PC-3 (cell line): Measurements from ENCODE around the gene HTR2C. TPM values are rescaled to one million over a fixed set of nuclear protein-coding genes. Genes with fewer than 3 reads are reported as not detected.
"Not testable (repeated sequence)": the region's sequence is repeated elsewhere in the genome, so short reads cannot be mapped to it uniquely, and the experiment has no call there.

Experiments
- ATAC-seq: fragments of 200-7000 bp; cut with Tn5 transposase; 2 replicates; pipeline ENCODE4 v1.9.1; 2020; ENCODE audit warnings: mild to moderate bottlenecking, moderate library complexity
- BruUV-seq: library from RNA; stranded (reverse); fragments of 400-500 nt; replicated peaks from 2 replicates; lab custom pipeline; 2021; lab: Mats Ljungman, UMichigan
- CTCF ChIA-PET: fragments of 300-600 bp; sonication (Branson Sonifier 250); formaldehyde crosslinking; loops from one replicate; lab custom pipeline; 2022; ENCODE audit warnings: antibody characterized with exemption; lab: Charles Lee
- POLR2A ChIA-PET: fragments of 300-600 bp; sonication (Branson Sonifier 250); formaldehyde crosslinking; loops from one replicate; lab custom pipeline; 2022; ENCODE audit warnings: antibody characterized with exemption; ENCODE audit not compliant: unreplicated experiment; lab: Charles Lee
- DNase-seq: peaks from one replicate; pipeline ENCODE4 v3.0.0-alpha.2; 2015
- H2AFZ ChIP-seq: fragments of 300-600 bp; sonication (generic); 2 replicates; pipeline ENCODE4 v1.6.0; 2016; ENCODE audit warnings: antibody characterized with exemption, low read length
- H3F3A ChIP-seq: fragments of 300-600 bp; sonication (generic); one replicate; pipeline ENCODE4 v1.6.0; 2017; ENCODE audit warnings: antibody characterized with exemption, low read length, control low read depth, mild to moderate bottlenecking; ENCODE audit not compliant: unreplicated experiment
- H3K27ac ChIP-seq: fragments of 300-600 bp; sonication (generic); 2 replicates; pipeline ENCODE4 v1.5.1; 2016; ENCODE audit warnings: mild to moderate bottlenecking, low read length
- H3K27me3 ChIP-seq: fragments of 300-600 bp; sonication (generic); 2 replicates; pipeline ENCODE4 v1.6.1; 2016; ENCODE audit warnings: low read length, mixed read lengths
- H3K36me3 ChIP-seq: fragments of 300-600 bp; sonication (generic); 2 replicates; pipeline ENCODE4 v1.6.1; 2016; ENCODE audit warnings: low read depth, mixed run types, low read length, mixed read lengths
- H3K4me1 ChIP-seq: fragments of 300-600 bp; sonication (generic); 2 replicates; pipeline ENCODE4 v1.5.1; 2016; ENCODE audit warnings: low read length; ENCODE audit not compliant: insufficient read depth
- H3K4me2 ChIP-seq: fragments of 300-600 bp; sonication (generic); 2 replicates; pipeline ENCODE4 v1.6.0; 2016; ENCODE audit warnings: low read length
- H3K4me3 ChIP-seq: fragments of 300-600 bp; sonication (generic); 2 replicates; pipeline ENCODE4 v1.5.1; 2016; ENCODE audit warnings: mild to moderate bottlenecking, low read length, mixed read lengths
- H3K79me2 ChIP-seq: fragments of 300-600 bp; sonication (generic); 2 replicates; pipeline ENCODE4 v1.6.1; 2017; ENCODE audit warnings: low read length, mixed read lengths
- H3K9ac ChIP-seq: fragments of 300-600 bp; sonication (generic); 2 replicates; pipeline ENCODE4 v1.6.0; 2016; ENCODE audit warnings: mild to moderate bottlenecking, low read length
- H3K9me2 ChIP-seq: fragments of 300-600 bp; sonication (generic); replicated peaks from 2 replicates; pipeline ENCODE4 v1.6.1; 2016; ENCODE audit warnings: mixed run types, low read length, mixed read lengths
- H3K9me3 ChIP-seq: fragments of 300-600 bp; sonication (generic); 2 replicates; pipeline ENCODE4 v1.6.1; 2016; ENCODE audit warnings: low read length, mixed read lengths
- H4K20me1 ChIP-seq: fragments of 300-600 bp; sonication (generic); 2 replicates; pipeline ENCODE4 v1.6.1; 2016; ENCODE audit warnings: low read length, mixed read lengths
- EZH2 ChIP-seq: fragments of 300-600 bp; sonication (generic); IDR thresholded peaks from one replicate; pipeline ENCODE4 v1.6.1; 2017; ENCODE audit warnings: antibody characterized with exemption, mild to moderate bottlenecking, low read length; ENCODE audit not compliant: unreplicated experiment
- EZH2phosphoT487 ChIP-seq: fragments of 300-600 bp; sonication (generic); IDR thresholded peaks from 2 replicates; pipeline ENCODE4 v1.6.1; 2018; ENCODE audit warnings: mild to moderate bottlenecking, antibody characterized with exemption, low read length, borderline replicate concordance
- intact Hi-C: fragments of 100-400 bp; cut with micrococcal nuclease; formaldehyde crosslinking; loops from 2 replicates; pipeline ENCODE4 v1.9.0; 2023
- total RNA-seq: library from RNA; depleted of rRNA; stranded (reverse); fragments of >200 nt; gene quantifications from 2 replicates; pipeline ENCODE4 v1.2.3, GENCODE V29; 2014
- TF ChIP-seq, protein P1 (sequence below): fragments of 300-600 bp; sonication (generic); conservative IDR thresholded peaks from 2 replicates; pipeline ENCODE4 v1.5.1; 2017; ENCODE audit warnings: antibody characterized with exemption, low read depth, mild to moderate bottlenecking, low read length

Gene HTR2C
- total RNA-seq, 1 experiment from 2014 or later, result 0.07 TPM

DNA sequence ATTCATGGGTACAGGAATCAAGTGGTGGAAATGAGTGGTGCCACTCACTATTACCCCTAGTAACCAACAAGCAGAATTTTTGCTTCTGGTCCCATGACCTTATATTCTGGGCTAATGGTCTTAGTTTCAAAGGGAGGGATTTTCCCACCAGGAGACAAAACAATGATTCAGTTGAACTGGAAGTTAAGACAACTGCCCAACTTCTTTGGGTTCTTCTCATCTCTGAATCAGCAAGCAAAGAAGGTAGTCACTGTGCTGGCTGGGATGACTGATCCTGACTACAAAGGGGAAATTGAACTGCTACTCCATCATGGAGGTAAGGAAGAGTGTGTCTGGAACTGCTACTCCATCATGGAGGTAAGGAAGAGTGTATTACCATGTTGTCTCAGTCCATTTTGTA lies 346.3 kb downstream of the HTR2C start:
- no peak for TF ChIP-seq EZH2
- TF ChIP-seq, protein P1, sequence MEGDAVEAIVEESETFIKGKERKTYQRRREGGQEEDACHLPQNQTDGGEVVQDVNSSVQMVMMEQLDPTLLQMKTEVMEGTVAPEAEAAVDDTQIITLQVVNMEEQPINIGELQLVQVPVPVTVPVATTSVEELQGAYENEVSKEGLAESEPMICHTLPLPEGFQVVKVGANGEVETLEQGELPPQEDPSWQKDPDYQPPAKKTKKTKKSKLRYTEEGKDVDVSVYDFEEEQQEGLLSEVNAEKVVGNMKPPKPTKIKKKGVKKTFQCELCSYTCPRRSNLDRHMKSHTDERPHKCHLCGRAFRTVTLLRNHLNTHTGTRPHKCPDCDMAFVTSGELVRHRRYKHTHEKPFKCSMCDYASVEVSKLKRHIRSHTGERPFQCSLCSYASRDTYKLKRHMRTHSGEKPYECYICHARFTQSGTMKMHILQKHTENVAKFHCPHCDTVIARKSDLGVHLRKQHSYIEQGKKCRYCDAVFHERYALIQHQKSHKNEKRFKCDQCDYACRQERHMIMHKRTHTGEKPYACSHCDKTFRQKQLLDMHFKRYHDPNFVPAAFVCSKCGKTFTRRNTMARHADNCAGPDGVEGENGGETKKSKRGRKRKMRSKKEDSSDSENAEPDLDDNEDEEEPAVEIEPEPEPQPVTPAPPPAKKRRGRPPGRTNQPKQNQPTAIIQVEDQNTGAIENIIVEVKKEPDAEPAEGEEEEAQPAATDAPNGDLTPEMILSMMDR, result no peak
- no peak for TF ChIP-seq EZH2phosphoT487
- Histone ChIP-seq H3K27ac (no peak overlapping the region), H3K36me3 (no peaks in the 10 kb centered on the region), H3F3A (no peaks in the 10 kb centered on the region), H3K9me3 (no peaks in the 10 kb centered on the region), H3K4me1 (no peaks in the 10 kb centered on the region), H3K9ac (no peak overlapping the region), H3K27me3 (no peaks in the 10 kb centered on the region), H3K9me2 (no peaks in the 10 kb centered on the region), H3K4me2 (no peak overlapping the region), H3K4me3 (no peak overlapping the region), H2AFZ (no peak overlapping the region), H4K20me1 (no peaks in the 10 kb centered on the region), H3K79me2 (no peaks in the 10 kb centered on the region)
- DNase-seq, result no peak
- ChIA-PET CTCF (no interaction called here), POLR2A (no interaction called here)
- intact Hi-C loops, result no loop called here
- BruUV-seq, result no TSS peak
- ATAC-seq, result no peak

DNA sequence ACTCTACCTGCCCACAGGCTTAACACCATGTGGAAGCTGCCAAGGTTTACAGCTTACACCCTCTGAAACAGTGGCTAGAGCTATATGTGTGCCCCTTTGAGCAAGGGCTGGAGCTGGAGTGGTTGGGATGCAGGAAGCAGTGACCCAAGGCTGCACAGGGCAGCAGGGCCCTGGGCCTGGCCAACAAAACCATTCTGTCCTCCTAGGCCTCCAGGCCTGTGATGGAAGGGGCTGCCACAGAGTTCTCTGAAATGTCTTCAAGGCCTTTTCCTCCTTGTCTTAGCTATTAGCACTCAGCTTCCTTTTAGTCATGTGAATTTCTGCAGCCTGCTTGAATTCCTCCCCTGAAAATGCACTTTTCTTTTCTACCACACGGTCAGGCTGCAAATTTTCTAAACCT lies 348.7 kb downstream of the HTR2C start:
- intact Hi-C loops, result no loop called here
- BruUV-seq, result no TSS peak
- no peaks in the 10 kb centered on the region for H3F3A ChIP-seq
- no peaks in the 10 kb centered on the region for H4K20me1 ChIP-seq
- no peaks in the 10 kb centered on the region for H3K79me2 ChIP-seq
- H3K27me3 ChIP-seq, result no peaks in the 10 kb centered on the region
- TF ChIP-seq, protein P1, result no peak
- TF ChIP-seq EZH2 (no peak), EZH2phosphoT487 (no peak)
- no peaks in the 10 kb centered on the region for H3K36me3 ChIP-seq
- DNase-seq (no peak), ATAC-seq (no peak)
- H3K9ac ChIP-seq, result no peak overlapping the region
- ChIA-PET POLR2A (no interaction called here), CTCF (no interaction called here)
- H3K4me3 ChIP-seq, result no peak overlapping the region
- no peaks in the 10 kb centered on the region for H3K9me3 ChIP-seq
- no peak overlapping the region for H3K27ac ChIP-seq
- H3K4me2 ChIP-seq, result no peak overlapping the region
- H3K9me2 ChIP-seq, result no peaks in the 10 kb centered on the region
- H3K4me1 ChIP-seq, result no peaks in the 10 kb centered on the region
- no peak overlapping the region for H2AFZ ChIP-seq

DNA sequence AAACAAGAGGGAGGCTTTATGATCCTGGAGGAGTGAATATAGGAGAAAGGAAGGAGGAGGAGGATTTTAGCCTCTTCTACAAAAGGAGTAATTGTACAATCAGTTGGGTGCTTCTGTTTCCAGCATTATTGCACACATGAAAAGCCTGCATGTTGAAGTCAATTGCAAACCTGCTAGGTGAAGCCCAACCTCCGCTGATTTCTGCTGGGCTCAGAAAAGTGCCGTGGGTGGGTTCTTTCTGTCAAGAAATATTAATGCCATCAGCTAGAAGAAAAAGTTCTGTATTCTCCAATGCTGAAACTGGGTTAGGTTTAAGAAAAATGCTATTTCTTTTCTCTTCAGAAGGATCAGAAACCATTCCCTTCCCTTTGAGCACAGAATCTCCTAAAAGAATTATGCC lies 349.4 kb downstream of the HTR2C start:
- H3K9me3 ChIP-seq, H3K27ac ChIP-seq, H3K27me3 ChIP-seq, H4K20me1 ChIP-seq, H3F3A ChIP-seq, ATAC-seq, CTCF ChIA-PET, H3K79me2 ChIP-seq, DNase-seq, H3K36me3 ChIP-seq, POLR2A ChIA-PET, H2AFZ ChIP-seq, H3K4me3 ChIP-seq, H3K9ac ChIP-seq, H3K4me1 ChIP-seq, H3K9me2 ChIP-seq, intact Hi-C loops, H3K4me2 ChIP-seq, BruUV-seq: not testable (repeated sequence)

DNA sequence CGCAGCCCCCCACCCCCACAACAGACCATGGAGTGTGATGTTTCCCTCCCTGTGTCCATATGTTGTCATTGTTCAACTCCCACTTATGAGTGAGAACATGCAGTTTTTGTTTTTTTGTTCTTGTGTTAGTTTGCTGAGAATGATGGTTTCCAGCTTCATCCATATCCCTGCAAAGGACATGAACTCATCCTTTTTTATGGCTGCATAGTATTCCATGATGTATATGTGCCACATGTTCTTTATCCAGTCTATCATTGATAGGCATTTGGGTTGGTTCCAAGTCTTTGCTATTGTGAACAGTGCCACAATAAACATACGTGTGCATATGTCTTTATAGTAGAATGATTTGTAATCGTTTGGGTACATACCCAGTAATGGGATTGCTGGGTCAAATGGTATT lies 353.2 kb downstream of the HTR2C start:
- BruUV-seq, H3K4me1 ChIP-seq, H3F3A ChIP-seq, CTCF ChIA-PET, H4K20me1 ChIP-seq, H3K9ac ChIP-seq, H3K9me2 ChIP-seq, ATAC-seq, H3K36me3 ChIP-seq, intact Hi-C loops, POLR2A ChIA-PET, H3K27me3 ChIP-seq, DNase-seq, H3K79me2 ChIP-seq, H3K27ac ChIP-seq, H3K4me2 ChIP-seq, H3K9me3 ChIP-seq, H2AFZ ChIP-seq, H3K4me3 ChIP-seq: not testable (repeated sequence)
